ENCODE data around the gene TMEM82.
A peak's percentile ranks its signal among the peaks of the same experiment; 100 is the strongest.

The TMEM82 gene

GRCh38 chr1:15736892-15737261, 5.4 kb upstream of the TMEM82 start:
- DNase-seq, result no peak

- no peak for DNase-seq
Measured at GRCh38 chr1:15737324-15738319, 4.7 kb upstream of the TMEM82 start.

DNA sequence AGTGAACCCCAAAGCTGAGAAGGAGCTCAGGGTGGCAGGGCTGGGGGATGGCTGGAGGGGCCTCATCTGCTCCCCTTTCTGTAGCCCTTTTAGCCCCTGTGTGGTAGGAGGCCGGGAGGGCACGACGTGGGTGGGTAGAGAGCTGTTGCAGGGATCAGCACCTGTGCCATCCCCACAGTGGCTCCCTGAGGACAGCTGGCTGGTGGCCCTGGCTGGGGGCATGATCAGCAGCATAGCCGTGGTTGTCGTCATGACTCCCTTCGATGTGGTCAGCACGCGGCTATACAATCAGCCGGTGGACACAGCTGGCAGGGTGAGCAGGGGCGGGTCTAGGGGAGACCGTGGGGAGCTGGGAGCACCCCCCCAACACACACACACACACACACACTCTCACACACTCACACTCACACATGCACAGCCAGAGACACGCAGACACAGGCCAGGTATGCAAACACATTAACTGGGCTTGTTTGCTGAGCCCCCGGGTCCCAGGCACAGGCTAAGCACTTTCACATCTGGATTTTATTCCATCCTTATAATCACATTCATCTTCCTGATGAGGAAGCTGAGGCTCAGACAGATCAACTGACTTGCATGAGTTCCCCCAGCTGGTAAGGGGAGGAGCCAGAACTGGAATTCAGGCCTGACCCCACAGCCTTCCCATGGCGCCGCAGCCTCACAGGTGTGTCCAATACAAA, 3.7 kb upstream of the TMEM82 start:
- DNase-seq, result no peak

GRCh38 chr1:15739259-15739658, 3.0 kb upstream of the TMEM82 start:
- no peak for DNase-seq

DNA sequence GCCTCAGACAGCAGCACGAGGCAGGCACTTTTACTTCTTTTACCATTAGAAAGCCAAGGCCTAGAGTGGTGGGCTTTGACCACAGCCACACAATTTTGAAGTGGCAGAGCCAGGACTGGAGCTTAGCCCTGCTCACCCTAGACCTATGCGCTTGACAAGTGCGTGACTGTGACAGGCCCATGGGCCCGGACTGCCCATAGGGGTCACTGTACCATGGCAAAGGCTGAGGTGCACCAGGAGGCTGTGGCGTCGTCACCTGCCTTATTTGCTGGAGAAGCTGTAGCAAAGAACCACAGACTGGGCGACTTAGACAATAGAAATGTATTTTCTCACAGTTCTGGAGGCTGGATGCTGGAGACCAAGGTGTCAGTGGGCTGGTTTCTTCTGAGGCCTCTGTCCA, 2.6 kb upstream of the TMEM82 start:
- DNase-seq, result no peak

GRCh38 chr1:15740924-15741850, 1.1 kb upstream of the TMEM82 start:
- DNase-seq, result peak; percentile 85

DNA sequence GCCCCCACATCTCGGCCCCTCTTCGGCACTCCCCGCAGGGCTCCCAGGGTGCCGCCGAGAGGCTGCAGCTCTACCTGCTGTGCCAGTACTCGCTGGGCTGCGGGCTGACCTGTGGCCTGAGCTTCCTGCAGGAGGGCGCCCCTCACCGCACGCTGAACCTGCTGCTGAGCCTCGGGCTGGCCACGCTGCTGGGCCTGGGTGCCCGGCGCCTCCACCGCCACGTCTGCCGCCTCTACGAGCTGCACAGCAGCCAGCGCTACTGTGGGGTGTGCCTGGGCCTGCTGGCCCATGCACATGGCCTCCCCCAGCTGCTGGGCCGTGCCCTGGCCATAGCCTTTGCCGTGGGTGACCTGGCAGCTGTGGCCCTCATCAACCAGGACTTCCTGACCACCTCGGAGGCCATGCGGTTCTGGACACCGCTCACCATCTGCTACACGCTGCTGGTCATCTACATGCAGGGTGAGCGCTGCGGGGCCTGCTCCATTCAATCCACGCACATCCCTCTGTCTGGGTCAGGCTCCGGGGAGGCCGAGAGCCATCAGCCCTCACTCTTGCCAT, 1.9 kb downstream of the TMEM82 start:
- no peak for DNase-seq

DNA sequence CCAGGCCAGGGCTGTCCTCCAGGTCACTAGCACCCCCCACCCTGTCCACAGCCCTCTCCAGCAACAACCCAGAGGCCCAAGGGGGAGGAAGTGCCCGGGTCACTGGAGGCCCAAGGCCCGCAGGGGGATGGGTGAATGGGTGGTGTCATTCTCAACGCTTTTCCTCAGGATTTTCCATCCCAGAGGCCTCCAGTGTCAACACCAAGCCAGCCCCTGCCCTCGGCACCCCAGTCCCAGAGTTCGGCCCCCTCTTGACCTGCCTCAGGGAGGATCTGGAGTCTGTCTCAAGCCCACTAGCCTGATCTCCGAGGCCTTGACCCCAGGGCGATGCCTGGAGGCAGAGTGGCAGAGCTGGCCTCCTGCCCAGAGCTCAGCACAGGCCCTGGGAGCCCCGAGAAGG, 5.1 kb downstream of the TMEM82 start:
- no peak for DNase-seq

DNA sequence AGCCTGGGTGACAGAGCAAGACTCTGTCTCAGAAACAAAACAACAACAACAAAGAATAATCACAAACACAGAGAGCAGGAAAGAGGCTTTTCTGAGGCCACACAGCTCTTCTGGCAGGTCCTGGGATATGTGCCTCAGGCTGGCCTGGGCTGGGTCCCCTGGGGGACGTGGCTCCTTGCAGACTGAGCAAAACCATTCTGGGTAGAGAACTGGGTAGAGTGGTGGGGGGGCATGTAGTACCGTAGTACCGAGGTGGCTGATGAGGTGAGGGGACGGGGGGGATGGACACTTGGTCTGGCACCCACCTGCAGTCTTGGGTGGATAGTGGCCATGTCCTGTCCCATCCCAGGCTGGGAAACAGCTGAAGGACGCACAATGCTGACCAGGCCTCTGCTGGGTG, 6.0 kb downstream of the TMEM82 start:
- DNase-seq, result no peak

GRCh38 chr1:15748690-15749398, 6.5 kb downstream of the TMEM82 start:
- DNase-seq, result no peak

- DNase-seq, result no peak
Measured at GRCh38 chr1:15749399-15750291, 7.3 kb downstream of the TMEM82 start.

GRCh38 chr1:15750924-15751323, 8.6 kb downstream of the TMEM82 start:
- no peak for DNase-seq

GRCh38 chr1:15751717-15752116, 9.4 kb downstream of the TMEM82 start:
- no peak for DNase-seq

DNA sequence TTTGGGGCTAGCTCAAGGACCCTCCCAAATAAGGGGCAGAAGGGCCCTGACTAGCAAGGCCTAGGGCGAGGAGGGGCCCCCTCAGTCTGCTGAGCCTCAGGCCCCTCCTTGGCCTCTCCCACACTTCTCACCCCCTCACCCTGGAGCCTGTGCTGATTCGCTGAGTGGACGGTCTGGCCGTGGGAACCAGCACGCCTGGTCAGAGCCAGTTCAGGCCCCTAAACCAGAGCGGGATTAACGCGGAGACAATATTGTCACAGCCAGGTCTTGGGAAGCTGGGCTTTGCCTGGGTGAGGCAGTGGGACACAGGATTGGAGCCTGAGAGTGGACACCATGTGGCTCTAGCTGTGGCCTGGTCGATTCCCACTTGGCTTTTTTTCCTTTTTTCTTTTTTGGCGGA, 11.5 kb downstream of the TMEM82 start:
- no peak for DNase-seq

- no peak for DNase-seq
Measured at GRCh38 chr1:15755021-15755645, 12.8 kb downstream of the TMEM82 start.

- no peak for DNase-seq
Measured at GRCh38 chr1:15755646-15756040, 13.3 kb downstream of the TMEM82 start.

- peak; percentile 71 for DNase-seq
Measured at GRCh38 chr1:15756143-15757015, 14.1 kb downstream of the TMEM82 start.

GRCh38 chr1:15757016-15757543, 14.8 kb downstream of the TMEM82 start:
- DNase-seq, result no peak
